ENCODE measurements around the gene GMDS.

Gene GMDS

GRCh38 chr6:1665214-1665613 lies 580.2 kb downstream of the GMDS start:
- Histone ChIP-seq H3K4me1 (ENCODE audit: insufficient read depth, low read length) (no peaks in the 10 kb centered on the region), H3K9ac (ENCODE audit: low read depth, low read length) (no peak overlapping the region), H3K36me3 (ENCODE audit: insufficient read depth, low read length) (no peaks in the 10 kb centered on the region), H3K9me3 (ENCODE audit: control insufficient read depth, insufficient read depth, low read length) (no peaks in the 10 kb centered on the region)

- H3K4me1 ChIP-seq (ENCODE audit: insufficient read depth, low read length) = no peaks in the 10 kb centered on the region
- no peaks in the 10 kb centered on the region for H3K9me3 ChIP-seq (ENCODE audit: control insufficient read depth, insufficient read depth, low read length)
- H3K36me3 ChIP-seq (ENCODE audit: insufficient read depth, low read length) = no peaks in the 10 kb centered on the region
- no peak overlapping the region for H3K9ac ChIP-seq (ENCODE audit: low read depth, low read length)
These were observed 581.1 kb downstream of the GMDS start for GRCh38 chr6:1664329-1664728.

GRCh38 chr6:1663511-1663910 lies 581.9 kb downstream of the GMDS start:
- Histone ChIP-seq H3K36me3 (ENCODE audit: insufficient read depth, low read length) (no peaks in the 10 kb centered on the region), H3K9ac (ENCODE audit: low read depth, low read length) (no peak overlapping the region), H3K9me3 (ENCODE audit: control insufficient read depth, insufficient read depth, low read length) (no peaks in the 10 kb centered on the region), H3K4me1 (ENCODE audit: insufficient read depth, low read length) (no peaks in the 10 kb centered on the region)

- Histone ChIP-seq H3K9ac (ENCODE audit: low read depth, low read length) (no peak overlapping the region), H3K36me3 (ENCODE audit: insufficient read depth, low read length) (no peaks in the 10 kb centered on the region), H3K9me3 (ENCODE audit: control insufficient read depth, insufficient read depth, low read length) (no peaks in the 10 kb centered on the region), H3K4me1 (ENCODE audit: insufficient read depth, low read length) (no peaks in the 10 kb centered on the region)
These were observed 582.9 kb downstream of the GMDS start for GRCh38 chr6:1662534-1662933.

GRCh38 chr6:1659816-1660215 lies 585.6 kb downstream of the GMDS start:
- no peaks in the 10 kb centered on the region for H3K36me3 ChIP-seq (ENCODE audit: insufficient read depth, low read length)
- no peaks in the 10 kb centered on the region for H3K9me3 ChIP-seq (ENCODE audit: control insufficient read depth, insufficient read depth, low read length)
- H3K4me1 ChIP-seq (ENCODE audit: insufficient read depth, low read length) = no peaks in the 10 kb centered on the region
- H3K9ac ChIP-seq (ENCODE audit: low read depth, low read length) = no peak overlapping the region

- Histone ChIP-seq H3K9me3 (ENCODE audit: control insufficient read depth, insufficient read depth, low read length) (no peaks in the 10 kb centered on the region), H3K36me3 (ENCODE audit: insufficient read depth, low read length) (no peaks in the 10 kb centered on the region), H3K9ac (ENCODE audit: low read depth, low read length) (no peak overlapping the region), H3K4me1 (ENCODE audit: insufficient read depth, low read length) (no peaks in the 10 kb centered on the region)
These were observed 587.0 kb downstream of the GMDS start for GRCh38 chr6:1658212-1659005.

- Histone ChIP-seq H3K9me3 (ENCODE audit: control insufficient read depth, insufficient read depth, low read length) (no peaks in the 10 kb centered on the region), H3K4me1 (ENCODE audit: insufficient read depth, low read length) (no peaks in the 10 kb centered on the region), H3K9ac (ENCODE audit: low read depth, low read length) (no peak overlapping the region), H3K36me3 (ENCODE audit: insufficient read depth, low read length) (no peaks in the 10 kb centered on the region)
These were observed 587.6 kb downstream of the GMDS start for GRCh38 chr6:1657771-1658165.

- H3K9ac ChIP-seq (ENCODE audit: low read depth, low read length) = no peak overlapping the region
- H3K9me3 ChIP-seq (ENCODE audit: control insufficient read depth, insufficient read depth, low read length) = no peaks in the 10 kb centered on the region
- H3K36me3 ChIP-seq (ENCODE audit: insufficient read depth, low read length) = no peaks in the 10 kb centered on the region
- H3K4me1 ChIP-seq (ENCODE audit: insufficient read depth, low read length) = no peaks in the 10 kb centered on the region
These were observed 588.2 kb downstream of the GMDS start for GRCh38 chr6:1657116-1657770.

- Histone ChIP-seq H3K9me3 (ENCODE audit: control insufficient read depth, insufficient read depth, low read length) (no peaks in the 10 kb centered on the region), H3K9ac (ENCODE audit: low read depth, low read length) (no peak overlapping the region)
These were observed 591.4 kb downstream of the GMDS start for GRCh38 chr6:1654054-1654453.

GRCh38 chr6:1652842-1653241 lies 592.6 kb downstream of the GMDS start:
- no peaks in the 10 kb centered on the region for H3K36me3 ChIP-seq (ENCODE audit: insufficient read depth, low read length)
- H3K9ac ChIP-seq (ENCODE audit: low read depth, low read length) = no peak overlapping the region

More at GRCh38 chr6:1654054-1654453, 591.4 kb downstream of the GMDS start:
- no peaks in the 10 kb centered on the region for H3K4me1 ChIP-seq (ENCODE audit: insufficient read depth, low read length)
- no peaks in the 10 kb centered on the region for H3K36me3 ChIP-seq (ENCODE audit: insufficient read depth, low read length)

GRCh38 chr6:1651362-1651761 lies 594.0 kb downstream of the GMDS start:
- Histone ChIP-seq H3K36me3 (ENCODE audit: insufficient read depth, low read length) (no peaks in the 10 kb centered on the region), H3K4me1 (ENCODE audit: insufficient read depth, low read length) (no peaks in the 10 kb centered on the region), H3K9ac (ENCODE audit: low read depth, low read length) (no peak overlapping the region), H3K9me3 (ENCODE audit: control insufficient read depth, insufficient read depth, low read length) (no peaks in the 10 kb centered on the region)

More at GRCh38 chr6:1652842-1653241, 592.6 kb downstream of the GMDS start:
- no peaks in the 10 kb centered on the region for H3K9me3 ChIP-seq (ENCODE audit: control insufficient read depth, insufficient read depth, low read length)
- no peaks in the 10 kb centered on the region for H3K4me1 ChIP-seq (ENCODE audit: insufficient read depth, low read length)

- H3K36me3 ChIP-seq (ENCODE audit: insufficient read depth, low read length) = no peaks in the 10 kb centered on the region
- H3K4me1 ChIP-seq (ENCODE audit: insufficient read depth, low read length) = peaks cover 6% of the 10 kb centered on the region; the same call in 1 of the 2 replicates
These were observed 599.8 kb downstream of the GMDS start for GRCh38 chr6:1645466-1646185.

GRCh38 chr6:1644516-1645060 lies 600.8 kb downstream of the GMDS start:
- Histone ChIP-seq H3K9me3 (ENCODE audit: control insufficient read depth, insufficient read depth, low read length) (no peaks in the 10 kb centered on the region), H3K4me1 (ENCODE audit: insufficient read depth, low read length) (peaks cover 6% of the 10 kb centered on the region; the same call in 1 of the 2 replicates), H3K36me3 (ENCODE audit: insufficient read depth, low read length) (no peaks in the 10 kb centered on the region), H3K9ac (ENCODE audit: low read depth, low read length) (no peak overlapping the region)

More at GRCh38 chr6:1645466-1646185, 599.8 kb downstream of the GMDS start:
- no peak overlapping the region for H3K9ac ChIP-seq (ENCODE audit: low read depth, low read length)
- H3K9me3 ChIP-seq (ENCODE audit: control insufficient read depth, insufficient read depth, low read length) = no peaks in the 10 kb centered on the region

- Histone ChIP-seq H3K9ac (ENCODE audit: low read depth, low read length) (no peak overlapping the region), H3K4me1 (ENCODE audit: insufficient read depth, low read length) (peaks cover 6% of the 10 kb centered on the region; the same call in 1 of the 2 replicates), H3K9me3 (ENCODE audit: control insufficient read depth, insufficient read depth, low read length) (no peaks in the 10 kb centered on the region), H3K36me3 (ENCODE audit: insufficient read depth, low read length) (no peaks in the 10 kb centered on the region)
These were observed 601.5 kb downstream of the GMDS start for GRCh38 chr6:1643830-1644445.
